Measurements from ENCODE around the gene C9orf50.

The C9orf50 gene

DNA sequence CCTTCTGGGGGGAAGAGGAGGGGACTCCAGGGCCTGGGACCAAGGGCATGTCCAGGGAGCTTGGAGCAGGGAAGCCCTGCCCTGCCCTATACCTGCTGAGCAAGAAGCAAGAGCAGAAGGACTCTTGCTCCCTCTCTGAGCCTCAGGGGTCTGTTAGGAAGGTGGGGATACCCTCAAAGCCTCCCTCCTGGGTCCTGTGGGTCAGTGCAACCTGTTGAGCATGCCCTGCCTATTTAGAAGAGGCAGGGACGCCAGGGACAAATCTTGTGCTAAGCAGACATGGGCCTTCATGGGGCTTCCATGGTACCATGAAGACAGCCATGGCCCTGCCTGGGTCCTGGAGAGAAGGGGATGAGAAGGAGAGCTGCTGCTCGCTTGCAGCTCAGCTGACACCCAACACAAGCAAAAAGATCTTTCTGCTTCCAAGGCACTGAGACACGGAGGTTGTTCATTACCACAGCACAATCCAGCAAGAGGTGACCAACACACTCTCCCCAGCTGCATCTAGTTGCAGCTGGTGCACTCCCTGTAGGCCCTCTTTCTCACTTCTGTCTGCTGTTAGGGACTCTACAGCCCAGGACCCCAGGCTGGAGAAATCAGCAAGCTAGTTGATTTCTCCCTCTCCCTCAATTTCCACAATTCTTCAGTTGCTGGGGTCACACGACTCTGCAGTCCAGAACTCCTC, 39.3 kb downstream of the C9orf50 start:
- DNase-seq (ENCODE audit: low spot score) = no peak
- Histone ChIP-seq H2AFZ (ENCODE audit: low read length) (peak overlapping the region; percentile 41), H2BK15ac (ENCODE audit: low read length) (no peak overlapping the region), H3K4ac (ENCODE audit: low read length) (no peak overlapping the region), H2BK5ac (ENCODE audit: low read length) (peak overlapping the region; percentile 62), H3K79me1 (ENCODE audit: low read depth, low read length) (no peaks in the 10 kb centered on the region), H3K18ac (ENCODE audit: low read length) (peak overlapping the region; percentile 77), H2BK12ac (ENCODE audit: low read length) (peak overlapping the region; percentile 91), H3K9me3 (replicated peaks in 1 of 2; ENCODE audit: control insufficient read depth in 2 of 2, insufficient read depth in 1 of 2, low read depth in 1 of 2, low read length in 2 of 2) (peaks cover 3 to 4% of the 10 kb centered on the region in 2 donors), H4K8ac (ENCODE audit: low read depth, low read length) (no peak overlapping the region), H4K91ac (ENCODE audit: low read depth, low read length, poor library complexity) (no peak overlapping the region), H3K23ac (ENCODE audit: low read depth, low read length, poor library complexity) (no peak overlapping the region), H3K36me3 (replicated peaks in 1 of 2; ENCODE audit: control insufficient read depth in 2 of 2, insufficient read depth in 2 of 2, low read length in 2 of 2) (no peaks in the 10 kb centered on the region), H3K9ac (ENCODE audit: low read depth, low read length, poor library complexity) (no peak overlapping the region), H3K4me1 (ENCODE audit: control insufficient read depth in 2 of 2, insufficient read depth in 1 of 2, low read depth in 1 of 2, low read length in 2 of 2) (peaks cover 6 to 7% of the 10 kb centered on the region in 2 donors), H3K4me2 (ENCODE audit: insufficient read depth, low read length, poor library complexity, severe bottlenecking) (no peak overlapping the region), H2BK120ac (ENCODE audit: low read depth, low read length) (peak overlapping the region; percentile 77), H3K27me3 (ENCODE audit: control insufficient read depth in 3 of 3, insufficient read depth in 3 of 3, low read depth in 1 of 3, low read length in 3 of 3) (no peaks in the 10 kb centered on the region), H3K14ac (ENCODE audit: low read length) (no peak overlapping the region), H2AK5ac (ENCODE audit: low read depth, low read length) (peak overlapping the region; percentile 49), H3K4me3 (ENCODE audit: low read length in 2 of 2) (no peak overlapping the region), H3K27ac (replicated peaks; ENCODE audit: low read length) (no peak overlapping the region)
- WGBS, 2 donors (ENCODE audit: extremely low coverage in 2 of 2, insufficient read length in 2 of 2, insufficient replicate concordance in 1 of 2) = no CpG with 5 or more reads among the region's 4 CpGs

DNA sequence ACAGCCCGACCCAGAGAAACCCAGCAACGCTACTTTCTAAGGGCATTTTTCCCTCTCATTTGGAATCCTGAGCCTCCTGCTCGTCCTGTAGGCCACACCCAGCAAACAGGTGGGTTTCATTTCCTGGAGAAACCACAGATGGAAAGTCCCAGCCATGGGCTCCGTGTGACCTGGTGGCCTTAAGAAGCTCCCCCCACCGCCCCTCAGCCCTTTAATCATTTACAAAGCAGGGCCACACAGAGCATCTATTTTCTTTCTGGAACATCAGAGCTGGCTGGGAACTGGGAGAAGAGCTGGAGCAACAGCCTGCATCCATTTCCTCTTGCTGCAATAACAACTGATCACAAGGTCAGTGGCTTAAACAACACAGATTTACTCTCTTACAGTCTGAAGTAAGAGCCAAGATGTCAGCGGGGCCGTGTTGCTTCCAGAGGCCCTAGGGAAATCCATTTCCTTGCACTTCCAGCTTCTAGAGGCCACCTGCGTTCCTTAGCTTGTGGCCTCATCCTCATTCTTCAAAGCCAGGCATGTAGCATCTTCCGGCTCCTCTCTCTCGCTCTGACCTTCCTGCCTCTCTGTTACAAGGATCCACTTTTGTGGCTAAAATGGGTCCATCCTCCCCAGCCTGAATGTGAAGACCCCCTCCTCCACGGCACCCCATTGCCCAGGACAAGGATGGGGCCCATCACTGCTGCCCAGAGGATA, 40.5 kb downstream of the C9orf50 start:
- no peaks in the 10 kb centered on the region for H3K27me3 ChIP-seq (ENCODE audit: control insufficient read depth in 3 of 3, insufficient read depth in 3 of 3, low read depth in 1 of 3, low read length in 3 of 3)
- no peak overlapping the region for H3K18ac ChIP-seq (ENCODE audit: low read length)
- H3K4ac ChIP-seq (ENCODE audit: low read length) = no peak overlapping the region
- H3K27ac ChIP-seq (replicated peaks; ENCODE audit: low read length) = no peak overlapping the region
- no peak overlapping the region for H4K8ac ChIP-seq (ENCODE audit: low read depth, low read length)
- H3K14ac ChIP-seq (ENCODE audit: low read length) = no peak overlapping the region
- no peak overlapping the region for H2BK5ac ChIP-seq (ENCODE audit: low read length)
- no peaks in the 10 kb centered on the region for H3K79me1 ChIP-seq (ENCODE audit: low read depth, low read length)
- H3K4me2 ChIP-seq (ENCODE audit: insufficient read depth, low read length, poor library complexity, severe bottlenecking) = no peak overlapping the region
- no peak overlapping the region for H3K9ac ChIP-seq (ENCODE audit: low read depth, low read length, poor library complexity)
- peak overlapping the region; percentile 38 for H2AK5ac ChIP-seq (ENCODE audit: low read depth, low read length)
- H2BK120ac ChIP-seq (ENCODE audit: low read depth, low read length) = no peak overlapping the region
- no peak overlapping the region for H4K91ac ChIP-seq (ENCODE audit: low read depth, low read length, poor library complexity)
- no peak overlapping the region for H3K23ac ChIP-seq (ENCODE audit: low read depth, low read length, poor library complexity)
- no peak for DNase-seq (ENCODE audit: low spot score)
- H2AFZ ChIP-seq (ENCODE audit: low read length) = no peak overlapping the region
- H3K4me3 ChIP-seq (ENCODE audit: low read length in 2 of 2) = no peak overlapping the region
- no peak overlapping the region for H2BK12ac ChIP-seq (ENCODE audit: low read length)
- no CpG with 5 or more reads among the region's 11 CpGs for WGBS, 2 donors (ENCODE audit: extremely low coverage in 2 of 2, insufficient read length in 2 of 2, insufficient replicate concordance in 1 of 2)
- no peaks in the 10 kb centered on the region for H3K36me3 ChIP-seq (replicated peaks in 1 of 2; ENCODE audit: control insufficient read depth in 2 of 2, insufficient read depth in 2 of 2, low read length in 2 of 2)
- peaks cover 4 to 5% of the 10 kb centered on the region in 2 donors for H3K9me3 ChIP-seq (replicated peaks in 1 of 2; ENCODE audit: control insufficient read depth in 2 of 2, insufficient read depth in 1 of 2, low read depth in 1 of 2, low read length in 2 of 2)
- H2BK15ac ChIP-seq (ENCODE audit: low read length) = no peak overlapping the region
- peaks cover 4 to 10% of the 10 kb centered on the region in 2 donors for H3K4me1 ChIP-seq (ENCODE audit: control insufficient read depth in 2 of 2, insufficient read depth in 1 of 2, low read depth in 1 of 2, low read length in 2 of 2)

DNA sequence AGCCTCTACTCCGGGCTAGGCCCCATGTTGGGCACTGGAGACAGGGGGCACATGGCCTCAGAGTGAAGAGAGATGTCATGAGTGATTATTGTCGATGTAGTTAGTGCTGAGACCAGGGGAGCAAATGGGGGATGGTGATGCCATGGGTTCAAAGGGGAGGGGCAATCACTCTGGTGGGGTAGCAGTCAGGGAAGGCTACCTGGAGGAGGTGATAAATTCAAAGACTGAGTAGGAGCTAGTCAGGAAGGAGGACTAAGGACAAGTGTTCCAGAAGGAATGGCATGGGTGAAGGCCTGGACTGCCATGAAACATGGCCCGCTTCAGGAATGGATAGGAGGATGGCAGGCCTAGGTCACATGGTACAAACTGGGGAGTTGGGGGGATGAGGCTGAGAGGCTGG, 41.6 kb downstream of the C9orf50 start:
- no peak overlapping the region for H3K14ac ChIP-seq (ENCODE audit: low read length)
- no CpG with 5 or more reads among the region's 3 CpGs for WGBS, 2 donors (ENCODE audit: extremely low coverage in 2 of 2, insufficient read length in 2 of 2, insufficient replicate concordance in 1 of 2)

More for the DNA sequence above, 41.6 kb downstream of the C9orf50 start:
- Histone ChIP-seq H3K79me1 (ENCODE audit: low read depth, low read length) (no peaks in the 10 kb centered on the region), H3K36me3 (replicated peaks in 1 of 2; ENCODE audit: control insufficient read depth in 2 of 2, insufficient read depth in 2 of 2, low read length in 2 of 2) (no peaks in the 10 kb centered on the region), H3K27me3 (ENCODE audit: control insufficient read depth in 3 of 3, insufficient read depth in 3 of 3, low read depth in 1 of 3, low read length in 3 of 3) (no peaks in the 10 kb centered on the region), H3K4me3 (ENCODE audit: low read length in 2 of 2) (peak overlapping the region in 1 of 2 donors; percentile 10), H2AFZ (ENCODE audit: low read length) (no peak overlapping the region), H3K4me1 (ENCODE audit: control insufficient read depth in 2 of 2, insufficient read depth in 1 of 2, low read depth in 1 of 2, low read length in 2 of 2) (peaks cover 4 to 8% of the 10 kb centered on the region in 2 donors), H2BK12ac (ENCODE audit: low read length) (no peak overlapping the region), H4K91ac (ENCODE audit: low read depth, low read length, poor library complexity) (no peak overlapping the region), H2AK5ac (ENCODE audit: low read depth, low read length) (peak overlapping the region; percentile 11), H2BK120ac (ENCODE audit: low read depth, low read length) (no peak overlapping the region), H2BK5ac (ENCODE audit: low read length) (no peak overlapping the region), H3K4ac (ENCODE audit: low read length) (no peak overlapping the region), H3K9ac (ENCODE audit: low read depth, low read length, poor library complexity) (no peak overlapping the region), H3K4me2 (ENCODE audit: insufficient read depth, low read length, poor library complexity, severe bottlenecking) (no peak overlapping the region), H2BK15ac (ENCODE audit: low read length) (no peak overlapping the region), H3K9me3 (replicated peaks in 1 of 2; ENCODE audit: control insufficient read depth in 2 of 2, insufficient read depth in 1 of 2, low read depth in 1 of 2, low read length in 2 of 2) (peaks cover 4 to 5% of the 10 kb centered on the region in 2 donors), H4K8ac (ENCODE audit: low read depth, low read length) (no peak overlapping the region), H3K18ac (ENCODE audit: low read length) (no peak overlapping the region), H3K27ac (replicated peaks; ENCODE audit: low read length) (no peak overlapping the region), H3K23ac (ENCODE audit: low read depth, low read length, poor library complexity) (no peak overlapping the region)
- DNase-seq (ENCODE audit: low spot score) = no peak
